Gastroesophageal sphincter (tissue), 4 donors: ENCODE data around the gene EFHD1. TPM values are rescaled to one million over a fixed set of nuclear protein-coding genes. Genes with fewer than 3 reads are reported as not detected.

ENCODE experiments used
- small RNA-seq, 4 donors: library from RNA; depleted of rRNA; stranded (forward); fragments of <200 nt; gene quantifications; one replicate each; pipeline ENCODE3, GENCODE V24; 2016
- total RNA-seq, 4 donors: library from RNA; depleted of rRNA; stranded (reverse); fragments of >200 nt; gene quantifications; one replicate each; pipeline ENCODE4 v1.1.0, GENCODE V29; 2016

EFHD1 gene
- total RNA-seq, 4 donors from 2014 or later: 9.3 to 23.3 (median 17.5) TPM

Small RNAs within 50 kb of the gene (small RNA-seq; reads per million reads assigned to genes)
- 0 reads per million in 4 donors for gene RN7SL359P

Other genes starting within 250 kb of the EFHD1 start
- gene ALPG, start 226.8 kb upstream of the EFHD1 start, total RNA-seq: not detected
- gene ALPI, start 177.5 kb upstream of the EFHD1 start, total RNA-seq: not detected
- gene ECEL1, start 145.8 kb upstream of the EFHD1 start, total RNA-seq: 1 to 10 TPM in 2 of 4 donors, not detected in 2; 1.1 to 1.4 TPM
- not detected for gene PRSS56, start 113.2 kb upstream of the EFHD1 start, total RNA-seq
- gene CHRND, start 107.4 kb upstream of the EFHD1 start, total RNA-seq: not detected
- gene CHRNG, start 93.9 kb upstream of the EFHD1 start, total RNA-seq: not detected
- gene TIGD1, start 83.0 kb upstream of the EFHD1 start, total RNA-seq: 1 to 10 TPM; 1.2 to 6.5 (median 2.8) TPM
- gene EIF4E2, start 82.9 kb upstream of the EFHD1 start, total RNA-seq: 10 to 100 TPM; 41.6 to 61.6 (median 51.1) TPM
- gene GIGYF2, start 63.7 kb downstream of the EFHD1 start, total RNA-seq: 10 to 100 TPM; 62.6 to 88.3 (median 67.7) TPM
- gene KCNJ13, start 143.0 kb downstream of the EFHD1 start, total RNA-seq: not detected
- gene SNORC, start 236.7 kb downstream of the EFHD1 start, total RNA-seq: 10 to 100 TPM in 1 of 4 donors, 1 to 10 TPM in 1, under 1 TPM in 1, not detected in 1; 0.54 to 11.6 (median 2.2) TPM